ENCODE data around the gene KBTBD2. TPM values are rescaled to one million over a fixed set of nuclear protein-coding genes. Genes with fewer than 3 reads are reported as not detected.
"Not testable (repeated sequence)": the region's sequence is repeated elsewhere in the genome, so short reads cannot be mapped to it uniquely, and the experiment has no call there.

The KBTBD2 gene
- total RNA-seq, 1 donor from 2014 or later: 30.8 TPM

- no peak for DNase-seq (ENCODE audit: low spot score)
- intact Hi-C loops (cut with DNase I): no loop called here
Measured at GRCh38 chr7:32896564-32897347, 5.2 kb upstream of the KBTBD2 start.

GRCh38 chr7:32894171-32894570 lies 2.6 kb upstream of the KBTBD2 start:
- no peak for DNase-seq (ENCODE audit: low spot score)
- intact Hi-C loops (cut with DNase I): loop anchor here (5.0 kb wide), 2 partner anchors 47 to 168 kb away; partner anchors contain the start of gene NT5C3A

DNA sequence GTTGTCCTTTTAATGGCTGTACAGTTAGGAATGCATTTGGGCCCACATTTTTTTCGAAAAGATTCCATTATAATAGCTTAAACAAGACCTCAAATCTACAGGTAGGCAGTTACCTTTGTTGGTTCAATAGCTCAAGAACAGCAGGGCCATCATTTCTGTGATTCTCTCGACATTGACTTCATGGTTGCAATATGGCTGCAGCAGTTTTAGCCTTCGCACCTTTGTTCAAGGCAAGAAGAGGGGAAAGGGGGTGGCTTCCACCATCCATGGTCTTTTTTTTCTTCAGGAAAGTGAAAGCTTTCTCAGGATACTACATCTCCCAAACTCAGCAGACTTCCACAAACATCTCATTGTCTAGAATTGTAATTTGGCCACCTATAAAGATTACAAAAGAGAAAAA lies 2.2 kb upstream of the KBTBD2 start:
- intact Hi-C loops (cut with DNase I): loop anchor here (5.0 kb wide), 2 partner anchors 46 to 169 kb away; partner anchors contain the start of gene NT5C3A
- no peak for DNase-seq (ENCODE audit: low spot score)

- DNase-seq (ENCODE audit: low spot score): no peak
- intact Hi-C loops (cut with DNase I): loop anchor here (5.0 kb wide), 2 partner anchors 46 to 169 kb away; partner anchors contain the start of gene NT5C3A
Measured at GRCh38 chr7:32893207-32893524, 1.6 kb upstream of the KBTBD2 start.

DNA sequence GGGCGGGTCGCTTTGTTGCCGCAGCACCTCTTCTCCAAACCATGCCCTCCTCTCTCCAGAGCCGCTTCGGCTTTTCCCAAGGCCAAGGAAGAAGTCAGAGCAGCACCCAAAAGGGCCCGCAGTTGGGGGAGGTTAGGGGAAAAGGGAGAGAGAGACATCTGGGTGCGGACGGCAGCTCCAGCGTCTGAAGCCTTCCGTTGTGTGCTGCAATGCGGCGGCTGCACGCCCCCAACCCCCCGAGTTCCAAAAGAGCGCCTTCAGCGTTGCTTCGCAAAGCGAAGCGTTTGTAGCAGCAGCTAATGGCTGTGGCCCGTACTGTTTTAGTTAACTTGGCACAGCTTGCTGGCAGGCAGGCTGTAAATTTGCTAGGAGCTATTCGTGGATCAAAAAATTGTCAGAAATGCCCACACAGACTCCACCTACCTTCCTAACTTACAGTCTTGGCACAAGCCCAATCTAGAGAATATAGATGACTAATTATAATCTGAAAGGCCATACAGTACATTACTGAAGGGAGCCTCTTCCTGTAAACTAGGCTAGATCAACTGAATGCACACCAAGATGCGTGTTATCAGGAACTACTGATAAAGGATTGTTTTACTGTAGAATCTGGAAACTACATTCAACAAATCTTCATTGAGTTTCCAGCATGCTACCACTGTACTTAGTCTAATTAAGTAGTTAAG lies 1.1 kb upstream of the KBTBD2 start:
- intact Hi-C loops (cut with DNase I): loop anchor here (1.0 to 5.0 kb wide), 3 partner anchors 45 to 170 kb away; partner anchors contain the start of gene NT5C3A
- peak; percentile 82 for DNase-seq (ENCODE audit: low spot score)

DNA sequence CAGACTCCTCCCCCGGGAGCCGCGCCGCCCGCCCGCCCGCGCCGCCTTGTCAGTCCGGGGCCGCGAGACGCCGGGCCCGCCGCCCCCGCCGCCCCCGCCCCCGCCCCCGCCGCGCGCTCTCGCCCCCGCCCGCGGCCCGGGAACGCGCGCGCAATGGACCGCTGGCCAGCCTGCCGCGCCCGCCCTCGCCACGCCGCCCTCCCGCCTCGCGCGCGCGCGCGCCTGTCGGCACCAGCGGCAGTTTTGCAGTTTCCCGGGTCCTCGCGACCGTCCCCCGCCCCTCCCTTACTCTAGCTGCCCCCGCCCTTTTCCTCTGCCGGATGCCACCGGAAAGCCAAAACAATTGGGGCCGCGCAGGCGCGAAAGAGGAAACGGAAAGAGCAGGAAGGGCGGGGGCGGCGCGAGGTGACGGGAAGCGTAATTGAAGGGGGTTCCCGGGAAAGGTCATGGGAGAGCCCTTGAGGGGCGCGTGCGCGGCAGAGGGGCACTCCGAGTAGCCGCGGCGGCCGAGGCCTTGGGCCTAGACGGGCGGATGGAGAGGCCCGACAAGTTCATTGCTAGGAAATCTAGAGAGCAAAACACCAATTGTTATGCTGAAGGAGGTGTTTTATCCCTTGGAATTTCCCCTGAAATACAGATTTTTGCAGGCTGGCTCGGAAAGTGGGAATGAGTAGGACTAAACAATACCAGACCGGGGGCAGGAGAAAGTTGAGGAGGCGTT lies 400 bp upstream of the KBTBD2 start:
- intact Hi-C loops (cut with DNase I): loop anchor here (1.0 to 5.0 kb wide), 4 partner anchors 45 to 170 kb away; partner anchors contain the start of genes FKBP9 and NT5C3A
- peak; percentile 99 for DNase-seq (ENCODE audit: low spot score)

DNA sequence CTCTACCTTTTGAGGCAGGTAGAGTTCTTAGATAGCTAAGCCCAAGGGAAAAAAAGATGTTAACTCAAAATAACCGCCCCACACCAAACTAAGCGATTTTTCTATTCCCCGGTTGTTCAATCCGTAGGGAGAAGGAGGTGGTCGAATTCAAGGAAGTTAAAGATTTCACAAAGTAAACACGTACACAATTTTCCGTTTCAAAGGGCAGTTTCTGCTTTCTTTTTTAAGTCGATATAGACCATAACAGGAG lies 842 bp downstream of the KBTBD2 start:
- no peak for DNase-seq (ENCODE audit: low spot score)
- intact Hi-C loops (cut with DNase I): loop anchor here (1.0 to 5.0 kb wide), 3 partner anchors 43 to 172 kb away; partner anchors contain the start of genes FKBP9 and NT5C3A

DNA sequence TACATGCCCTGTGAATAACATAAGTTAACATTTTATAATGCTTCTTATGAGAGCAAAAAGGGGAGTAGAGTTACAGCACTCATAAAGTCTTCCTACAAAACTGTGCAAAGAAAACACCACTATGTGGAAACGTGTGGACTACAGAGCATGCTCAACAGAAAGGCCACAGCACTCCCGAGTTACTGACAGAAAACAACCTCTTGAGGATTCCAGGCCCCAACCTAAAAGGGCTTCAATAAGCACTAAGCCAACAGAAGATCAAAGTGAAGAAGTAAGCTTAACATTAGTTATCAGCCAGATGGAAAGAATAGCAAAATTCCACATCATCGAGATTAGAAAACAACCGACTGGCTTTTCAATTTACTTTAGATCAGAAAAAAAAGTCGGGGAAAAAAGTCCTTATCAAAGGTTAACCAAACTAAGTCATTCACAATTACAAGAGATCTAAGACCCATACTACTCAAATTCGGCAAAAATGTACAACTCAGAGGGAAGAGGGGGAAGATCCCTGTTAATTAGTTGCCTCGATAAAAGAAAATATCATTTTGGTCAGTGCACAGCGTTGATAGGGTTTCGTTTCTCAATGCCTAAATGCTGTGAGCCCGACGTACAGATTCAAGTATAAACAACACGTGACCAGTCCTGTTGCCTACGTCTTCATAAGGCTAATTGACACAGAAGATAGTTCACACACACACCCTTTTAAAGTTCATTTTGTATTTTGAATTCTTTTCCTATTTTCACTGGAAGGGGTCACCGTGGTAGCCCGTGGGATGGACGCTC lies 1.4 kb downstream of the KBTBD2 start:
- no peak for DNase-seq (ENCODE audit: low spot score)
- intact Hi-C loops (cut with DNase I): loop anchor here (5.0 kb wide), 2 partner anchors 43 to 172 kb away; partner anchors contain the start of gene NT5C3A

DNA sequence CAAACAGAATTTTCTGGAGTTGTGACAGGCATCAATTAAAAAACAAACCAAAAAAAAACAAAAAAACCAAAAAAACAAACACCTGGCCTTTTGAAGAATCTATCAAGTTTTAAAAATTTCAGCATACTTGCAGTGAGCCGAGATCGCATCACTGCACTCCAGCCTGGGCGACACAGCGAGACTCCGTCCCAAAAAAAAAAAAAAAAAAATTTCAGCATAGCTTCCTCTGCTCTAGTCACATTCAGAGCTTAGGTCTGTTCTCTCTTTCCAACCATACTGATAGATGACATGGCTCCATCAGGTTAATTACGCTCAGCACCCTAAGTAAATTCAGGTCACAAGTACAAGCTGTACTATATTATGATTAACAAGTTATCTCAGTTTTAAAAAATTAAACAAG lies 3.1 kb downstream of the KBTBD2 start:
- no peak for DNase-seq (ENCODE audit: low spot score)
- intact Hi-C loops (cut with DNase I): no loop called here

DNA sequence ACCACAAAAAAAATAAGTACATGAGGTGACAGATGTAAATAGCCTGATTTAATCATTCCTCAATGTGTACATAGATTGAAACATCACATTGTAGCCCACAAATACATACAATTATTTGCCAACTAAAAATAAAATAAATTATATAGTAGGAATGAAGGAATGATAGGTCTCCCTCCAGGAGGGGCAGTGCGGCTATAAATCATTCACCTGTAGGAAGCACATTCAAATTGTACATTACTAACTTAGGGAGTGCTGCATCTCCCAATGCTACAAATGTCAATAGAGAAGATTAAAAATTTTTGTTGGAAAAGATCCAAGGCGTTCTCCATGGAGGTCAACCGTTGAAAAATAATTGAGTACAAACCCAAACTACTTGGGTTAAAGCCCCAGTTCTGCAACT lies 4.2 kb downstream of the KBTBD2 start:
- intact Hi-C loops (cut with DNase I): no loop called here
- no peak for DNase-seq (ENCODE audit: low spot score)

- intact Hi-C loops (cut with DNase I): no loop called here
- no peak for DNase-seq (ENCODE audit: low spot score)
Measured at GRCh38 chr7:32881074-32881982, 10.2 kb downstream of the KBTBD2 start.

DNA sequence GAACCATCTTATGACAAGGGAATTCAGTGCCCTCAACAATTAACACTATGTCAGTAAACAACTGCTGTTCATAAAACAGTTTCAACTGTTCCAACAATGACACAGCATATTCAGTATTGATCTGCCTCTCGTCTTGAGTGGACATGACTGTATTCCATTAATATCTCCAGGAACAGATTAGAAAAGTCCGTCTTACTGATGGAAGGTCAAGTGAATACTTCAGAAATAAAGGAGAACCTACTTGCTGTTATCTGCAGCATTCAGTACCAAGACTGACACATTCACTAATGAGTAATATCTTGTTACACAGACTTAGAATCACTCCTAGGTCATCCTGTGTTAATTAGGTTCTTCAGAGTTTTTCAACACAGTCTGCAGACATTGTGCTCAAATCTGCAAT lies 12.1 kb downstream of the KBTBD2 start:
- intact Hi-C loops (cut with DNase I): no loop called here

GRCh38 chr7:32878023-32878422 lies 13.5 kb downstream of the KBTBD2 start:
- intact Hi-C loops (cut with DNase I); DNase-seq (ENCODE audit: low spot score): not testable (repeated sequence)

More for the DNA sequence above, 12.1 kb downstream of the KBTBD2 start:
- DNase-seq (ENCODE audit: low spot score): no peak

DNA sequence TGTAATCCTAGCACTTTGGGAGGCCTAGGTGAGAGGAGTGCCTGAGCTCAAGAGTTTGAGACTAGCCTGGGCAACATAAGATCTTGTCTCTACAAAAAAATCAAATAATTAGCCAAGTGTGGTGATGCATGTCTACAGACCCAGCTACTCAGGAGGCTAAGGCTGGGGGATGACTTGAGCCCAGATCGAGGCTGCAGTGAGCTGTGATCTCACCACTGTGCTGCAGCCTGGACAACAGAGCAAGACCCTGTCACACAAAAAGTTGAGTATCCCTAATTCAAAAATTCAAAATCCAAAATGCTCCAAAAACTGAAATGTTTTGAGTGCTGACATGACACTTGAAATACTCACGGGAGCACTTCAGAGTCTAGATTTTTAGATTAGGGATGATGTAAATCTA lies 19.1 kb downstream of the KBTBD2 start:
- intact Hi-C loops (cut with DNase I): no loop called here

GRCh38 chr7:32871624-32872371 lies 19.8 kb downstream of the KBTBD2 start:
- intact Hi-C loops (cut with DNase I): no loop called here
- no peak for DNase-seq (ENCODE audit: low spot score)

More for the DNA sequence above, 19.1 kb downstream of the KBTBD2 start:
- no peak for DNase-seq (ENCODE audit: low spot score)

GRCh38 chr7:32870298-32870697 lies 21.3 kb downstream of the KBTBD2 start:
- DNase-seq (ENCODE audit: low spot score): no peak
- intact Hi-C loops (cut with DNase I): no loop called here

GRCh38 chr7:32869716-32870115 lies 21.8 kb downstream of the KBTBD2 start:
- no peak for DNase-seq (ENCODE audit: low spot score)
- intact Hi-C loops (cut with DNase I): loop anchor here (5.0 kb wide), 1 partner anchor 33 kb away; no protein-coding TSS in a partner anchor

GRCh38 chr7:32868116-32868515 lies 23.4 kb downstream of the KBTBD2 start:
- intact Hi-C loops (cut with DNase I): loop anchor here (5.0 kb wide), 1 partner anchor 34 kb away; no protein-coding TSS in a partner anchor
- DNase-seq (ENCODE audit: low spot score): no peak
